OCI-LY3 (cell line): Measurements from ENCODE around the gene LYAR.

Source experiments
- EZH2phosphoT487 ChIP-seq: fragments of 200-600 bp; shearing (Covaris generic); IDR thresholded peaks from 2 replicates; pipeline ENCODE4 v1.6.1; 2018; ENCODE audit warnings: antibody characterized with exemption, mixed run types, low read depth
- TF ChIP-seq, protein P1 (sequence below): fragments of 200-600, 300-600 bp; sonication (generic); IDR thresholded peaks from 2 replicates; pipeline ENCODE4 v1.5.1; 2014; ENCODE audit warnings: antibody characterized with exemption, low read length, low read depth

DNA sequence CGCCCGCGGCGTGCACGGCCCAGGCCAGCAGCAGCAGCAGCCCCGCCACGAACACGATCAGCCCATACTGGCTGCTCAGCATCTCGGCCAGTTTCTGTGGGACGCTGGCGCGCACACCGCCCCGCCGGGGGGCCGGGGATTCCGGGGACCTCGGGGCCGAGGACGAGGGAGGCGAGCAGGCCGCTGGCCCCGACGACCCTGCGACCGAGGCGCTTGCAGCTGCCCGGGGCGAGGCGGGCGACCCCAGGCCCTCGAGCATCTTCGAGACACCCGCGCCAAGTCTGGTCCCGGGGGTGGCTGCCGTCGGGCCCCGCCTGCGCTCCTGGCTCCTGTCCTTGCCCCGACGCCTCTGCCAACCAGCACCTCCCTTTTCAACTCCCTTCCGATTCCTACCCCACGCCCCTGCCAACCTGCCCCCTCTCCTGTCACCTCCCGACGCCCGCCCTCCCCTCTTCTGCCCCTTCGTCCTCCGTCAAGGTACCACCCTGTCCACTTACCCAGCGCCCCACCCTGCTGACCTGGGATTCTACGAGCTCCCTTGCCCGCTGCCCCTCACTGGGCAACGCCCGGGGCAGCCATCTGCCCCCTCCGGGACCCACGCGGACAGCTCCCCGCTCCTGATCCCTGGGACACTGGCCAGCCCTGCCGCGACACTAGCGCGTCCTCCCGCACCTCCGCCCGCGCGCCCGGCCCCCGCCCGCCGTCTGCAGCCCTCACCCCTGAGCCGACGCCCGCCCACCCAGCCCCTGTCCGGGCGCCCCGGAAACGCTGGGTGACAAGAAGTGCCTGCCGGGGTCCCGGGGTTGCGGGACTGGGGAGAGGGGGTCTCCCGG is 63.1 kb downstream of the LYAR start, which contains the start of gene OTOP1:
- TF ChIP-seq, protein P1, sequence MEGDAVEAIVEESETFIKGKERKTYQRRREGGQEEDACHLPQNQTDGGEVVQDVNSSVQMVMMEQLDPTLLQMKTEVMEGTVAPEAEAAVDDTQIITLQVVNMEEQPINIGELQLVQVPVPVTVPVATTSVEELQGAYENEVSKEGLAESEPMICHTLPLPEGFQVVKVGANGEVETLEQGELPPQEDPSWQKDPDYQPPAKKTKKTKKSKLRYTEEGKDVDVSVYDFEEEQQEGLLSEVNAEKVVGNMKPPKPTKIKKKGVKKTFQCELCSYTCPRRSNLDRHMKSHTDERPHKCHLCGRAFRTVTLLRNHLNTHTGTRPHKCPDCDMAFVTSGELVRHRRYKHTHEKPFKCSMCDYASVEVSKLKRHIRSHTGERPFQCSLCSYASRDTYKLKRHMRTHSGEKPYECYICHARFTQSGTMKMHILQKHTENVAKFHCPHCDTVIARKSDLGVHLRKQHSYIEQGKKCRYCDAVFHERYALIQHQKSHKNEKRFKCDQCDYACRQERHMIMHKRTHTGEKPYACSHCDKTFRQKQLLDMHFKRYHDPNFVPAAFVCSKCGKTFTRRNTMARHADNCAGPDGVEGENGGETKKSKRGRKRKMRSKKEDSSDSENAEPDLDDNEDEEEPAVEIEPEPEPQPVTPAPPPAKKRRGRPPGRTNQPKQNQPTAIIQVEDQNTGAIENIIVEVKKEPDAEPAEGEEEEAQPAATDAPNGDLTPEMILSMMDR: no peak
- no peak for TF ChIP-seq EZH2phosphoT487
